WERI-Rb-1 (cell line): Measurements from ENCODE around the gene SCUBE1.

Experiments
- DNase-seq: peaks from one replicate; pipeline ENCODE4 v3.0.0-alpha.2; 2020
- H3K27ac ChIP-seq: fragments of 250-450 bp; sonication (Bioruptor Pico); 2 replicates; pipeline ENCODE4 v1.5.1; 2020; ENCODE audit warnings: mild to moderate bottlenecking, moderate library complexity
- H3K27me3 ChIP-seq: fragments of 250-450 bp; sonication (Bioruptor Pico); 2 replicates; pipeline ENCODE4 v1.5.1; 2021; ENCODE audit warnings: mild to moderate bottlenecking, low read depth, moderate library complexity; ENCODE audit not compliant: insufficient read depth, severe bottlenecking
- H3K36me3 ChIP-seq: fragments of 250-450 bp; sonication (Bioruptor Pico); 2 replicates; pipeline ENCODE4 v1.5.1; 2020; ENCODE audit warnings: mild to moderate bottlenecking, moderate library complexity
- H3K4me3 ChIP-seq: 2 replicates; pipeline ENCODE4 v1.5.1; 2011; ENCODE audit warnings: low read depth, mild to moderate bottlenecking, control low read depth, low read length
- H3K9me3 ChIP-seq: fragments of 250-450 bp; sonication (Bioruptor Pico); 2 replicates; pipeline ENCODE4 v1.5.1; 2021; ENCODE audit warnings: mild to moderate bottlenecking, moderate library complexity; ENCODE audit not compliant: severe bottlenecking
- TF ChIP-seq, protein P1 (sequence below): IDR thresholded peaks from 2 replicates; pipeline ENCODE4 v1.5.1; 2011; ENCODE audit warnings: low read depth, mild to moderate bottlenecking, control low read depth, inconsistent platforms, low read length

SCUBE1 gene

DNA sequence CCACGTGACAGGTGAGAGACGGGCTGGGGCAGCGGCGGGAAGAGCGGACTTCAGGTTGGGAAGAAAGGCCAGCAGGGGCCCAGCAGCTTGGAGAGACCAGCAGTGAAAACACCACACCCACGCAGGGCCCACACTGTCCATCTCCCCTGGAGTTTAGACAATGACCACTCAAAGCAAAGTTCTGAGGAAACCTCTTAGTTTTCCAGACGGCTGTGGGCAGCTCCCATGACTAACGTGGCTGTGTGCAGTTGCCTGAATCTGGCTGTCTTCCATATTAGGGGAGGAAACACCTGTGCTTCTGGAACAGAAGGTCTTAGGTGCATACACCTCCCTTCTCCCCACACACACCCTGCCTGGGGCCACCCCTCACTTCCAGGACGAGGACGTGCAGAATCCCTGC lies 85.6 kb downstream of the SCUBE1 start:
- TF ChIP-seq, protein P1, sequence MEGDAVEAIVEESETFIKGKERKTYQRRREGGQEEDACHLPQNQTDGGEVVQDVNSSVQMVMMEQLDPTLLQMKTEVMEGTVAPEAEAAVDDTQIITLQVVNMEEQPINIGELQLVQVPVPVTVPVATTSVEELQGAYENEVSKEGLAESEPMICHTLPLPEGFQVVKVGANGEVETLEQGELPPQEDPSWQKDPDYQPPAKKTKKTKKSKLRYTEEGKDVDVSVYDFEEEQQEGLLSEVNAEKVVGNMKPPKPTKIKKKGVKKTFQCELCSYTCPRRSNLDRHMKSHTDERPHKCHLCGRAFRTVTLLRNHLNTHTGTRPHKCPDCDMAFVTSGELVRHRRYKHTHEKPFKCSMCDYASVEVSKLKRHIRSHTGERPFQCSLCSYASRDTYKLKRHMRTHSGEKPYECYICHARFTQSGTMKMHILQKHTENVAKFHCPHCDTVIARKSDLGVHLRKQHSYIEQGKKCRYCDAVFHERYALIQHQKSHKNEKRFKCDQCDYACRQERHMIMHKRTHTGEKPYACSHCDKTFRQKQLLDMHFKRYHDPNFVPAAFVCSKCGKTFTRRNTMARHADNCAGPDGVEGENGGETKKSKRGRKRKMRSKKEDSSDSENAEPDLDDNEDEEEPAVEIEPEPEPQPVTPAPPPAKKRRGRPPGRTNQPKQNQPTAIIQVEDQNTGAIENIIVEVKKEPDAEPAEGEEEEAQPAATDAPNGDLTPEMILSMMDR: no peak
- DNase-seq: no peak
- H3K27me3 ChIP-seq: no peaks in the 10 kb centered on the region
- H3K36me3 ChIP-seq: no peaks in the 10 kb centered on the region
- no peak overlapping the region for H3K27ac ChIP-seq
- no peaks in the 10 kb centered on the region for H3K9me3 ChIP-seq
- no peak overlapping the region for H3K4me3 ChIP-seq

DNA sequence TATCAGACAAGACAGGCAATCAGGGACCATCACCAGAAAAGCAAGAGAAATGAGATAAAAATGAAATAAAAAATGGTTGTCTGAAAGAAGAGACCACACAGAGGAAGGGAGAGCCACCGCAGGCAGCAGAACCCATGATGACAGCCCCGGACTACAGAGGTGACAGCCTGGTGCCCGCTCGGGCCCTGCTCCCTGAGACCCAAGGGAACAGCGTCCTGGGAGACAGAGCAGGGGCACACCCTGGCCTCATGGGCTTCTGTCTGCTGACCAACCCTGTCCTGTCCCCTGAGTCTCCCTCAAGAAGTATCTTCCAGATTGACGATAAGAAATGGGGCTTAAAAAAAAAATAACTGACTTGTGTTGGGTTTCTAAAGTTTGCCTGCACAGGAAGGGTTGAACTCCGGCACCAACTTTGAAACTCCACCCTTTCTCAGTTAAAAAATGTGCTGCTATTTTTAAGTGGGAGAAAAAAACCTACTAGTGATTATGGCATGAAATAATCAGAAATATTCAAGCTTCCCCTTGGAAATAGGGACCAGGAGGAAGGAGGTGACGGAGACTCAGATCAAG lies 86.1 kb downstream of the SCUBE1 start:
- Histone ChIP-seq H3K4me3 (no peak overlapping the region), H3K9me3 (no peaks in the 10 kb centered on the region), H3K27ac (no peak overlapping the region), H3K27me3 (no peaks in the 10 kb centered on the region), H3K36me3 (no peaks in the 10 kb centered on the region)
- DNase-seq: no peak
- TF ChIP-seq, protein P1: no peak

DNA sequence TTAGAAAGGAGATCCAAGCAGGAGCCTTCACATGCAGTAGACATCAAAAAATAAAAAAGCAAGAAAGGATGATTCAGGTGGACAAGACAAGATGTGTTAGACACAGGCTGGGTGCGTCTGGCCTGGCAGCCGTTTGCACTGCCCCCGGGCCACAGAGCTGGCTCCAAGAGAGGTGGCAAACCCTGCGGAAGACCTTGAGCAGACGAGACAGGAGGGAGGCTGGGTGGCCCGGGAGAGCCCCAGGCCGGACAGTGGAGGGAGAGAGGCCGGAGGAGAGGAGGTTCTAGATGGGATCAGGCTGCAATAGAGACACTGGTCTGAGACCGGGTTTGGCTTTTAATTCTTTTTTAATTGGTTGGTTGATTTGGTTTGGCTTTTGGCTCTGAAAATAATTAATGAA lies 86.6 kb downstream of the SCUBE1 start:
- H3K27me3 ChIP-seq: no peaks in the 10 kb centered on the region
- no peak overlapping the region for H3K4me3 ChIP-seq
- TF ChIP-seq, protein P1: no peak
- H3K36me3 ChIP-seq: no peaks in the 10 kb centered on the region
- no peak for DNase-seq
- no peak overlapping the region for H3K27ac ChIP-seq
- no peaks in the 10 kb centered on the region for H3K9me3 ChIP-seq

DNA sequence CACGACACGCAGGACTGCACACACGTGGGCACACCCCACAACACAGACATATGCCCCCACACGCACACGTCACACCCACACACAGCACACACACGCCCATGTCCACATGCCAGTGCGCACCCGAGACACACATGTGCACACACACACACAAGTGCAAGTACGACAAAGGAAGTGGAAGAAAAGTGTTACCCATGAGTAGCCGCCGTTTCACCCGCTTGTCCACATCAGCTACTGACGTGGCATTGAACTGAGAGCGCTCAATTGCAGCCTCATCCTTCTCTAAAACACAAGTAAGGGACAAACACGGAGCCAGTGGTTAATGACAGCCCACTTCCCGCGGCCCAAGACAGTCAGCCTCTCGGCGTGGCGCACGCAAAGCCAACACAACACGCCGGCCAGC lies 87.9 kb downstream of the SCUBE1 start:
- H3K9me3 ChIP-seq: no peaks in the 10 kb centered on the region
- H3K27ac ChIP-seq: no peak overlapping the region
- H3K4me3 ChIP-seq: no peak overlapping the region
- no peaks in the 10 kb centered on the region for H3K27me3 ChIP-seq
- DNase-seq: no peak
- no peaks in the 10 kb centered on the region for H3K36me3 ChIP-seq
- TF ChIP-seq, protein P1: no peak

DNA sequence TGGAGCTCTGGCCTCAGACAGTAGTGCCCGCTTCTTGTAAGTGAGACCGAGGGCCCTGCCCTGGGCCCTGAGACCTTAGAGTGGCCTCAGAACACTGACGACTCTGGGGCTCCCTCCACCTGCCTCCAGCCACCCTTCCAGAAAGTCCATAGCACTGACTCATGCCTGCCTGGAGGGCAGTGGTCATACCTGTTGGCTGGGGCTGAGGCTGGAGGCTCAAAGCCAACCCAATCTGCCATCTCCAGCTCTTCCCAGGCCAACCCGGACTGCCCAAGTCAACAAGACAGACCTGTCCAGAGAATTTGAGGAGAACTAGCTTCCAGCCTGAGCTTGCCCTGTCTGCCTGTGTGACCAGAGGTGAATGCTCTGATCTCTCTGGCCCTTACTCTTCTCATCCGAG lies 89.3 kb downstream of the SCUBE1 start:
- no peaks in the 10 kb centered on the region for H3K9me3 ChIP-seq
- no peak overlapping the region for H3K4me3 ChIP-seq
- no peaks in the 10 kb centered on the region for H3K27me3 ChIP-seq
- H3K36me3 ChIP-seq: no peaks in the 10 kb centered on the region
- no peak for DNase-seq
- no peak overlapping the region for H3K27ac ChIP-seq
- TF ChIP-seq, protein P1: no peak

DNA sequence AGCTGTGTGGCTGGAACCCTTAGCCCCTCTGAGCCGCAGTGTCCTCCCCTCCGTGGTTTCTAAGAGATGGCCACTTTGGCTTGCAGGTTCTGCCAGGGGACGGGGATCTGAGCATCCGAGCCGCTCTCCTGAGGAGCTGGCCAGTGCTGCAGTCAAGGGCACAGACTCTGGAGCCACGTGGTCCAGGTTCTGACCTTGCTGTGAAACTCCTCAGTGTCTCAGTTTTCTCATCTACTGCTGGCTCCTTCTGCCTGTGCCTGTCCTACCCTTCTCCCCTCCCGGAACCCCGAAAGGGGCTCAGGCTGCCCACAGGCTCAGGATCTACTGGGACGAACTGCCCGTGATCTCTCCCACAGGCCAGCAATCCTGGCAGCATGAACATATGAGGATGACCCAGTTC lies 90.9 kb downstream of the SCUBE1 start:
- H3K4me3 ChIP-seq: no peak overlapping the region
- DNase-seq: no peak
- H3K27me3 ChIP-seq: no peaks in the 10 kb centered on the region
- TF ChIP-seq, protein P1: no peak
- H3K9me3 ChIP-seq: no peaks in the 10 kb centered on the region
- H3K36me3 ChIP-seq: no peaks in the 10 kb centered on the region
- H3K27ac ChIP-seq: no peak overlapping the region
